ENCODE measurements around the gene NDUFS8. TPM values are rescaled to one million over a fixed set of nuclear protein-coding genes. Genes with fewer than 3 reads are reported as not detected.
A peak's percentile ranks its signal among the peaks of the same experiment; 100 is the strongest.

The NDUFS8 gene
- polyA plus RNA-seq, 3 donors = 64.6 to 110 (median 109) TPM

- DNase-seq (ENCODE audit: extremely low read depth in 1 of 11, low read depth in 9 of 11, low spot score in 4 of 11) = no peak
Measured at GRCh38 chr11:67998150-67999045, 32.1 kb upstream of the NDUFS8 start.

DNA sequence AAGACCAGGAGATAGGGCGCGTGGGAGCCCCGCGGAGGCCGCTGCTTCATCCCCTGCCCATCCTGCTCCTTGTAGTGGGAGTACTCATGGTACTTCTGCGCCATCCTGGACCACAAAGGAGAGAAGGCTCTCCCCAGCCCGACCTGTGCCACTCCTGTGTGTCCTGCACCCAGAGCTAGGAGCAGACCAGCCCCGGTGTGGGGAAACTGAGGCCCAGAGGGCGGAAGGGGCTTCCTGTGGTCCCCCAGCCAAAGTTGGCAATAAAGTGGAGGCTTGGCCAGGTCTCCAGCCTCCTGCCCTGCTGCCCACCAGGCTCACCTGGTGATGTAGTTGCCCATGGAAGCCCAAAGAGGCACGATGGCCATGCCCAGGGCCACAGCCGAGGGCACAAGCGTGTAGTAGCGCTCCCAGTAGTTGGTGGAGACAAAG is 31.3 kb upstream of the NDUFS8 start:
- DNase-seq (ENCODE audit: extremely low read depth in 1 of 11, low read depth in 9 of 11, low spot score in 4 of 11) = no peak

- DNase-seq (ENCODE audit: extremely low read depth in 1 of 11, low read depth in 9 of 11, low spot score in 4 of 11) = no peak
Measured at GRCh38 chr11:67999704-68000103, 30.8 kb upstream of the NDUFS8 start.

DNA sequence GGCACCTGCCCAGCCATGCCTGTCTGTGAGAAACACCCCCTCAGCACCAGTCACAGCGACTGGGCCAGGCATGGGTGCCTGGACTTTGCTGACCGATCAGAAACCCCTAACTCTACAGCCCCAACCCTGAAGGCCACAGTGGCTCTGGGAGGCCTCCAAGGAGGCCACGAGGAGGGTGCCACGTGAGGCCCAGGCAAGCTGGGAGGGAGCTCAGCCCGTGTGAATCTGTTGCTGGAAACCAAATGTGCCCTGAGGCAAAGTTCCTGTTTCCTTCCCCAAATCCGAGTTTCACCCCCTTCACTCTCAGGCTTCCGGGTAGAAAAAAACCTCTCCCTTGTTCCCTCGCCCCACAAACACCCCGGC is 27.9 kb upstream of the NDUFS8 start:
- DNase-seq (ENCODE audit: extremely low read depth in 1 of 11, low read depth in 9 of 11, low spot score in 4 of 11) = no peak

- DNase-seq (ENCODE audit: extremely low read depth in 1 of 11, low read depth in 9 of 11, low spot score in 4 of 11) = no peak
Measured at GRCh38 chr11:68002938-68003845, 27.3 kb upstream of the NDUFS8 start.

GRCh38 chr11:68003846-68004550 is 26.5 kb upstream of the NDUFS8 start, which contains the start of gene UNC93B1:
Gene UNC93B1, minus strand, starts transcription at chr11:68004097. Its CDS starts 54 bp downstream, at chr11:68004043.
- DNase-seq (ENCODE audit: extremely low read depth in 1 of 11, low read depth in 9 of 11, low spot score in 4 of 11) = peak in 7 of 11 donors; percentile 41 to 65 (median 59)

GRCh38 chr11:68004551-68005335 is 25.7 kb upstream of the NDUFS8 start:
- DNase-seq (ENCODE audit: extremely low read depth in 1 of 11, low read depth in 9 of 11, low spot score in 4 of 11) = no peak

DNA sequence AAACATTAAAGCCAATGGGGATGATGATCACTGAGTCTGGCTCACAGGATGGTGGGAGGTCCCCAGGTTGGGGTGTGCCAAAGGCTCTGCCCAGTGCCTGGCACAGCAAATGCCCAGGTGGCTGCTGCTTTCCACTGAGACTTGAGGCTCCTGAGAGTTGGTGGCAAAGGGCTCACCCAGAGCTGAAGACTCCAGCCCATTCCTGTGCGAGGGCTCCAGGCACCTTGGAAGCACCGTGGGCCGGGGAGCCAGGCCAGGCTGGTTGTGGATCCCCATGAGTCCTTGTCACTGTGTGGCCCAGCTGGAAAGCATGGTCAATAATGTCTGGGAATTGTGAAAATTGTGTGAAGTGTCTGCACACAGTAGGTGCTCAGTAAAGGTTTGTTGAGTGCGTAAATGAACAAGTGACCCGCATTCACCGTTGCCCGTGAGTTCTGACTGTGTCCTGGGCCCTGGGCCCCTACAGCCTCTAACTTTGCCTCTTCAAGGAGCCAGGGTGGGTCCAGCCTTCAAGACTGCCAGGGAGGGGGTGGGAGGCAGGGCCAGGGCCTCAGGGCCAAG is 23.8 kb upstream of the NDUFS8 start:
- no peak for DNase-seq (ENCODE audit: extremely low read depth in 1 of 11, low read depth in 9 of 11, low spot score in 4 of 11)

DNA sequence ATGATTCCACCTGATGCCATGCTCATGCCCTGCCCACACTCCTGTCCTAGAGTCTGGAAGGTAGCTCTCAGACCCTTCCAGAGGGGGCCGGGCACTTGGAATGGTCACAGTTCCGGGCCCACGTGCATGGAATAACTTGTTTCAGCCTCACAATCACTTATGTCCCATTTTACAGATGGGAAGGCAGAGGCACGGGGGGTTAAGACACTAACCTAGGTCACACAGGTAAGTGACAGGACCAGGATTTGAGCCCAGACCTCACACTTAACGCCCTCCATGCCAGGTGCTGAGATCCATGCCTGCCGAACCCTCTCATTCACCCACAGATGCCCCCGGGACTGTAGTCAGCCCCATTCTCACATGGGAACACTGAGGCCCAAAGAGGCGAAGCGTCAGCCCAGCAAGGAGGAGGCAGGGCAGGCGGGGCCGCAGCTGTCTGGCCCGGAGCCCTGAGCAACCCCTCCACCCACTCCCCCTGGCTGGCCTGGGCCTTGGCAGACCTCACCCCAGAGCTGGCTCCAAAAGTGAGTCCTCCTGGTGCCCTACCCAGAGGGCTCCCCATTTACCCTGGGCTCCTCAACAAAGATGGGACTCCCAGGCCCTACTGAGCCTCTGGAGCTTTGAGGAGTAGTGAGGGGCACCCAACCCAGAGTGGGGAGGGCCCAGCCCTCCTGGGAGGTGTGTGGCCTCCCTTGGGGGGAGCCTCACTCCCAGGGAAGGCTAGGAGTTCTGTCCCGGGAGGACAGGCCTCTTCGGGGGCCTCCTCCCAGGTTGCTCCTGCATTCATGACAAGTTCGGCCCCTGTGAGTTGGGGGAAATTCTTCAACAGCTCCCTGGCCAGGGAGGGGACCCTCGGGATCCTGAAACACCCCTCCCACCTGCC is 22.7 kb upstream of the NDUFS8 start:
- no peak for DNase-seq (ENCODE audit: extremely low read depth in 1 of 11, low read depth in 9 of 11, low spot score in 4 of 11)

GRCh38 chr11:68008381-68009337 is 21.8 kb upstream of the NDUFS8 start:
- DNase-seq (ENCODE audit: extremely low read depth in 1 of 11, low read depth in 9 of 11, low spot score in 4 of 11) = no peak

DNA sequence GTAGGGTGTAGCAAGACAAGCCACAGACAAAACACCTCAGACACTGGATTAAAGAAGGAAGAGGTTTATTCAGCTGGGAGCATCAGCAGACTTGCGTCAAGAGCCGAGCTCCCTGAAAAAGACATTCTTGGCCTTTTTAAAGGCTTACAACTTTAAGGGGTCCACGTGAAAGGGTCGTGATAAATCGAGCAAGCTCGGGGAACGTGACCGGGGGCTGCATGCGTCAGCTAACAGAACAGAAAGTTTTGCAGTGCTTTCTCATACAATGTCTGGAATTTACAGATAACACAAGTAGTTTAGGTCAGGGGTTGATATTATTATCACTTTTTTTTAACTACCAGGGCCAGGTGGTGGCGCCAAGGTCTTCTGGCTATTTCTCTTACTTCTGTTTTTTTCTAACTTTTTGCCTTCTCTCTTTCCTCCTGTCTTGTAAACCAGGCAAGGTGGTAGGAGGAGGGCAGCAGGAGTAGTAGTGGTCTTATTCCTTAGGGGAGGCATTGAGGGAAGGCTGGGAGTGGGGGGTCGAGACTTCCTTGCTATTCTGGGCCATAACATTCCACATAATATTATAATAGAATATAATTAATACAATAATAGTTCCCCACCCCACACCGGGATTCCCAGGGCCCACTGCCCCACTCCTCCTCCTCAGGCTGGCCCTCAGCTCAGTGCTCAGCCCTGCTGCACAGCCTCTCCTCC is 20.9 kb upstream of the NDUFS8 start:
- DNase-seq (ENCODE audit: extremely low read depth in 1 of 11, low read depth in 9 of 11, low spot score in 4 of 11) = no peak

DNA sequence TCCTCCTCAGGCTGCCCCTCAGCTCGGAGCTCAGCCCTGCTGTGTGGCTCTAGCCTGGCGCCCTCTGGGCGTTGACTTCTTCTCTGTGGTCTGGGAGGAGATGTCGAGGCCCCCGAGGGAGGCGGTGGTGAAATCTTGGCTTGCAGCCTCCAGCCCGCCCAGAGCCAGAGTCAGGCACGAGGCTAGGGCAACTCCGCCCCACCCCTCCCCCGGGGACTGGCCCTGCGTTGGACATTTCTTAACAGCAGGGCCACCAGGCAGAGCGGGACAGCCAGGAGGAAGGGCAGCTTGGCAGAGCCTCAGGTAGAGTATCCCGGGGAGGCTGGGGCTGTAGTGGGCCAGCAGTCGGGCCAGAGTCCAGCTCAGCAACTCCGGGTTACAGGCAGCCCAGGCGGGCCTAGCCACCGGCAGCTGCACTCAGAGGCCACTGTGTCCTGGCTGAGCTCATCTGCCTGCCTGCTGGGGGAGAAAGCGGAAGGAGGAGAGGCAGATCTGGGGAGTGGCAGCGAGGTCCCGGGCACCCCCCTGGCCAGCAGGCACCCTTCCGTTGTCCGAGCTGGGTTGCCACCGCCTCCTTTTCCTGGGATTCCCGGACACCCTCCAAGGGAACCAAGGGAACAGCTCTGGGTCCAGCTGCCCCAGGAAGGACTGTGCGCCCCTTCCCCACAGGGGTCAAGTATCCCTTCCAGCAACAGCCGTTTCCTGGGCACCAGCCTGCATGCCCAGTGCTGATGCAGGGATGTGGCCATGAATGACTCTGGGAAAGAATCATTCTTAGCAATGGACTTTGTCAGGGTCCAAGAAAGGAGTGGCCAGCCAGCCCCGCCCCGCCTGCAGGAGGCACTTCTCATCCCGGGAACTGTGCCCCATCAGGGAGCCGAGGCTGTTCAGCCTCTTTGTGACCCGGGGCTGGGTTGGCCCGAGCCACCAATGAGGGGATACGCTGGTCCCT is 20.1 kb upstream of the NDUFS8 start, which contains the start of gene ALDH3B1:
Gene ALDH3B1, plus strand, starts transcription at position 238 of the 952 bp plus-strand sequence. CDS start 4,971 bp downstream, outside the sequence.
- DNase-seq (ENCODE audit: extremely low read depth in 1 of 11, low read depth in 9 of 11, low spot score in 4 of 11) = no peak

DNA sequence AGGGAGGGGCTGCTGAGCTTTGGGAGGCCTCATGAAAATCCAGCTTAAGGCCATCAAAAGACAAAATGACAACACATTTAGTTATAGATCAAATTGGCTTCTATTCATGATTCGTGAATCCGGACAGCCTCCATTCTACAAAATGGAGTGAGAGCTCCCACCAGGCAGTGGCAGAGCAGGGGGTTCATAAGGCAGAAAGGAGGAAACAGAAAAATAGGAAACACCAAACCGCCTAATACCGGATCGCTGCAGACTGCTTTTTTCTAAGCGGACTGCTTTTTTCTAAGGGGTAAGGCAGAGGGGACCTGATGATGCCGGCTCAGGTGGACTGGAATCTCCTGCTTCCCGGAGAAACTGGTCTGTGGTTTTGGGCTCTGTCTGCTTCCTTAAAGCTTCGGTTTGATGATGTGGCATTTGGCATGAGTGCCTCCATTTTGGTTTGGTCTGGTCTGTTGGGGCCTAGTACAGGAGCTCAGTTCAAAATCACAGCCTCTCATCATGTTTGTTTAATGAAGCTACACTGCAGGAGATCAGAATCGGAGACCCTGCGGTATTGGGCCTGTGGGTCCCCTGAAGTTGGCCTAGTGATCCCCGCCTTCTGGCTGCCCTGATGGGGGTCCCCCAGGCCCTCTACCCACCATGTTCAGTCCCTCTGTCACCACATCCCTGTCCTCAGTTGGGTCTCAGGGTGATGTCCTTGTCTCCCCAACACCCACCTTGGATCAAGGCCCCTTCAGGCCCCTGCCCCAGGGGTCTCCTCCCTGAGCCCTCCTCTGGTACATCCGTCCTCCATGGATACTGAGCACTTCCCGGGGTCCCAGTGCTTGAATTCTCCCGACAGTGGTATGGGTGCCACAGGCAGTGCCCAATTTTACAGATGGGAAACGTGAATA is 19.2 kb upstream of the NDUFS8 start:
- no peak for DNase-seq (ENCODE audit: extremely low read depth in 1 of 11, low read depth in 9 of 11, low spot score in 4 of 11)

All from renal cortex interstitium (tissue), 11 donors.